Measurements from ENCODE around the gene SLIT3.
A peak's percentile ranks its signal among the peaks of the same experiment; 100 is the strongest.

Gene SLIT3

GRCh38 chr5:169015991-169016390, 284.9 kb downstream of the SLIT3 start:
- DNase-seq, result no peak

DNA sequence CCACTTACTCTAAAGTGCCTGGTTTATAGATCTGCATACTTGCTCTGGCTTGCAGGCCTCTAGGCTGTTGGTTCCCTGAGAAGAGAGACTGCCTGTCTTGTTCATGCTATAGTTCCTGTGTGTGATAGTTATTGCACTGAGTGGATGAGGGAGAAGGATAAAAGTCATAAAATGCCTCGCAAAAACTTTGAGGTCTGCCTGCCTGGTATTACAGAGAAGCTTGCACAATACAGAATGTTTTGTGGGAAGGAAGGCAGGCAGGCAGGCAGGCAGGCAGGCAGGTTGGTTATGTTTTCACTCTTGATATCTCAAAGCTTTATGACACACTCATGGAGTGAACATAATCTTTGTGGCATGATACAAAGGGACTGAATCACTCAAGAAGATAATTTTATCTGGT, 287.1 kb downstream of the SLIT3 start:
- no peak for DNase-seq

- DNase-seq, result no peak
Measured at GRCh38 chr5:169013208-169013728, 287.7 kb downstream of the SLIT3 start.

- no peak for DNase-seq
Measured at GRCh38 chr5:169012450-169012849, 288.5 kb downstream of the SLIT3 start.

DNA sequence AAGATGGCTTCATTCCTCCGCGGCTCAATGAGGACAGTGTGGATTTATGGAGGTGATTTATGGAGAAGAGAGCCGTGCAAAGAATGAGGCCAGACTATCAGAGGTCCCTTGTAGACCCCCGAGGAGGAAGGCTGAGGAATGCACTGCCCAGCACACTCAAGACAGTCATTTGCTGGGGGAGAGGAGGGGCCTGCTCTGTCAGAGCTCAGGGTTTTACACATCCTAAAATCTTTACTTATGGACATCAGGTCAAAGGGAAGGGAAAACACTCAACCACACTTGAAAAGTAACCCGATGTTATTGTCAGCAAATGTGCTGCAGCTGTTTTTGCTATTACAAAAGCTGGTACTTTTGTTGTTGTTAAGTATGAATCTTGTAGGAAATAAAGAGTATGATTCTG, 289.5 kb downstream of the SLIT3 start:
- DNase-seq, result no peak

- no peak for DNase-seq
Measured at GRCh38 chr5:169011009-169011408, 289.9 kb downstream of the SLIT3 start.

- DNase-seq, result no peak
Measured at GRCh38 chr5:169009123-169009522, 291.8 kb downstream of the SLIT3 start.

DNA sequence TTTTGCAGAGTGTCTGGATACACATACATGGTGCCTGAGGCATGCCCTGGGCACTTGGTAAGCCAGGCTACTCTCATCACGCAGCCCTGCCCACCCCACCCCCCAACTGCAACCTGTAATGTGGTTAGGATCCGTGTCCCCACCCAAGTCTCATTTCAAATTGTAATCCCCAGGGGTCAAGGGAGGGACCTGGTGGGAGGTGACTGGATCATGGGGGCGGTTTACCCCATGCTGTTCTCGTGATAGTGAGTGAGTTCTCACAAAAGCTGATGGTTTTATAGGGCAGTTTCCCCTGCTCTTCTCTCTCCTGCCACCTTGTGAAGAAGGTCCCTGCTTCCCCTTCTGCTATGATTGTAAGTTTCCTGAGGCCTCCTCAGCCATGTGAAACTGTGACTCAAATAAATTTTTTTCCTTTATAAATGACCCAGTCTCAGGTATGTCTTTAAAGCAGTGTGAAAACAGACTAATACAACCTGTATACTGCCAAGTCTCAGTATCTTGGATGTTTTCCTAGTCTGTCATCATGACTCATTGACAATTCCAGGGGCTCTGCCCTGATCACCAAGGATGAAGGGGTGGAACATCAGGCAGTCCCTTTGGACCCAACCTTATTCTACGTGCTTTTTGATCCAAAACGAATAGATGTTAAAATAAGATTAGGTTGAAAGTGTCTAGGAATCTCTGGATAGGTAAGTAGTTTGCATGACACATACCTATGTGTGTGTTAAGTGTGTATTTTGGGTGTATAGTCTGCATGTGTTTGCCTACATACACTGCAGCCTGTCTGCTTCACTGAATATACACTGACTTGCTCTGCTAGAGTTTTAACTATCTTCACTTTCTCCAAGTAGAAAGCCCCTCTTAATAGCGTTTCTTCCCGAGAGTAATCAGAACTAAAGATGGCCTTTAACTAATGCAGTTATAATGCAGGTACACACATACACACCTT, 293.8 kb downstream of the SLIT3 start:
- DNase-seq, result no peak

GRCh38 chr5:169004551-169004950, 296.4 kb downstream of the SLIT3 start:
- no peak for DNase-seq

DNA sequence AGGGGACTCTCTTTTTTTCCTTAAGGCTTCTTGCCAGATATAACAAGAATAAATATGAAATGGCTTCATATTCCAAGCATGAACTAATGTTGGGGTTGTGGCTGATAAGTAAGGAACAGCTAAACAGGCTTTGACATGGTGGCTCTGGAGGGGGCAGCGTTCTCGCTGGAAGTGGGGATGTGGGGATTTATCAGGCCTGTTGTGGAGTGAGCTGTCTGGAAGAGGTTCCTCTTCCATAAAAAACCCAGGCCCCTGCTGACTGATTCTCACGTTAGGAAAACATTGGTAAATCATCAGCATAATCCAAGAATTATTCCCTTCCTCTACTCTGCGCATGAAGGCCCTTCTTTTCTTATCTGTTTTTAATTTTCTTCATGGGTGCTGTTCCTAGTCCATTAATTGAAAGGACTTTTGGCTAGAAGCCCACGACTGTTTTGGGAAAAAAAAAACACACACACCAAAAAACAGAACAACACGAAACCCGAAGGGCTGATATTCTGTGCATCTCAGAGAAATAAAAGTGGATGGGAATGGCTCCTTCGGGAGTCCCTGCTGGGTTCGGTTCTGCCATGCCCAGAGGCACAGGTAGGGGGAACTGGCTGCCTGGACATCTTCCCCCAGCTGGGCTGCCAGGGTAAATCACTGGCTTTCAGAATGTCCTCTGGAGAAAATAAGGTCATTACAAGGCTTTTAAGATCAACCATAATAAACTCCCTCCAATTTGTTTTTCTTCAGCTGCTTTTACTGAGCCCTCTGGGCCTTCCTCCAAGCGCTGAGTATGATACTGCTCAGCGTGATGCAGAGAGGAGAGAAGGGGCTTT, 297.0 kb downstream of the SLIT3 start:
- no peak for DNase-seq

- DNase-seq, result no peak
Measured at GRCh38 chr5:169002953-169003555, 297.9 kb downstream of the SLIT3 start.

DNA sequence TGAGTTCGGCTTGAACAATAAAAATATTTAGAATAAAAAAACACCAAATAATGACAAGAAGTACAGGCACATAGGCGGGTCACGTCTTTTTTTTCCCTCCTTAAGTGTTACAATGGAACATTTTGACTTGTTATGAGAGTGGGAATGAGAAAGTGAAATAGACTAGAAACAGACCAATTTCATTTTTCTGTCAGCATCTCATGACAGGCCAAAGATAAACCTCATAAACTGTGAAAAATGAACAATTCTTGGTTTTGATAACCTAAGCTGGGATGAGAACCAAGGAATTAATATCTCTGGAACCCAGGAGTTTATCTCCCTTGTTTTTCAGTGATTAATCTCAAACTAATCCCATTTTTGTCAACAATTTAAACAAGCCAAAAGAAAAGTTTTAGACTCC, 299.5 kb downstream of the SLIT3 start:
- DNase-seq, result no peak

GRCh38 chr5:168995024-168995423, 305.9 kb downstream of the SLIT3 start:
- no peak for DNase-seq

DNA sequence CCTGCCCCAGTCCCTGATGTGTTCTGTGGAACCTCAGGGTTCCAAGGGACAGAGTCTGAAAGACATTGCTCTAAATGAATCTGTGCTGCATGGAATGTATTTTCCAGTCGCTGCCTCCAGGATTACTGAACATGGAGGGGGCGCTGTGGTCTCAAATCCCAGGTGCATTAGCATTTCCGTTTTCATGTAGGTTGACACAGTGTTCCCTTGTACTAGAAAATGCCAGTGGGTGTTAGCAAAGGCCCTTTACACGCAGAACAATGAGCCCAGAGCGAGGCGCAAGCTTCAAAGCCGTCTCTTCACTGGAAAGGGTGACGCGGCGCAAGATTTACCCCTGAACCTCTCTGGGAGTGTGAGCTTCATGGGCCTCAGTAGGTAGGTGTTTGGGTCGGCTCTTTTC, 308.3 kb downstream of the SLIT3 start:
- no peak for DNase-seq

- DNase-seq, result no peak
Measured at GRCh38 chr5:168992016-168992415, 308.9 kb downstream of the SLIT3 start.

DNA sequence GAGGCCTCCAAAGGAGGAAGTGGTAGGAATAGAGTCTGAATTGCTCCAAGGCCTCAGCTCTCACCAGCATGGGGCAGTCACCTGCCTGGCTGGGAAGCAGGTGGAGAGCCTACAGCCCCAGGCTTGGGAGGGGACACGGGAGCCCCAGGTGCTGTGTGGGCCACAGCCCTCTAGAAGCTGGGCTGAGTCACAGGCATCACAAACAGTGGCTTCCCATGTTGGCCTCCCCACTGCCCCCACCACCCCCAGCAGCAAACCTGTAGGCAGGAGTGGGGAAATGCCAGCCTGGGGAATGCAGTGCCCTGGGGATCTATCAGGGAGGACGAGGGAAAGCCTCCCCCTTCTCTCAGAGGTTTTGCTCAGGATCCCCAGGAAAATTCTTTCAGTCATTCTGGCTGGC, 309.6 kb downstream of the SLIT3 start:
- DNase-seq, result no peak

DNA sequence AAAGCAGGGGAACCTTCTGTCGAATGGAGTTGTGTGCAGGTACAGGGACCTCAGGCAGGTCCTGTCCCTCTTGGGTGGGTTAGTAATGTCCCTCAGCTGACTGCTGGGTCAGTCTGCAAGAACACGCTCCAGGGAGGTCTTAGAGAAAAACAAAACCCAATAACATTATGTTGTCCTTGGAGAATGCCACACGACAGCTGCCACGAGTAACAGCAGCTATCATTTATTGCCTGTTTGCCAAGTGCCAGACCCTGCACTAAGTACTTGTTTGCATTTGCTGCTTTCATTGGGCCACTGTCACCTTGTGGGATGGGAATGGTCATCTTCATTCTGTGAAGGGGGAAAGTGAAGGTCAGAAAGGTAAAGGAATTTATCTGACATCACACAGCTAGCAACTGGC, 310.3 kb downstream of the SLIT3 start:
- no peak for DNase-seq

DNA sequence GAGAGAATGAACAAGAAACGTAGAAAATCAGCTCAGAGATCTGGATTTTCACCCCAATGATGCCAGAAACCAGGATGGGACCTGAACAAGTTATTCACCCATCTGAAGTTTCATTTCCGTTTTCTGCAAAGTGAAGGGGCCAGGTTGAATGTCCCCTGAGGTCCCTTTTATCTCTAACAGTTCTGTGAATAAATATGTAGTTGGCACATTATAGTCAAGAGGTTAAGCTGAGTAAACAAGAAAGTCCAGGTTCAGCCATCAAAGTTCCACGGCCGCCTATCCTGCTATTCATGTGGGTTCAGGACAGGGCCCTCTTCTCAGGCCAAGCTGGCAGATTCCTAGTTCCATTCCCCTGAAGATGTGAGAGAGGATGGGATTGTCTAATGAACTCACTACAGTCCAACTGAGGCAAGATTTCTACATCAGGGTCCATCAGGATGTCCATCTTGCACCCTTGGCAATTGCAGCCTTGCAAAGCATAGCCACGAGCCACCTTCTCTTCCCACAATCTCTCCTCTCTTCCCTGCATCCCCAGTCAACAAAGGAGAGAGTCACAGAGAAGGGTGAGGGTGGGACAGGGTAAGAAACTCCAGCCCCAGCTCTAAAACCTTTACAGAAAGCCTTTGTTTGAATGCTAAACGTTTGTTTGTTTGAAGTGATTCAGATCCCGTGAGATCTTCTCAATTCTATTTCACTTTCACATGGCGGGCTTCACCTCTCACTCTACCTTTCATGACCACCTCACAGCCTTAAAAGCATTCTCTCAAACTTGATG, 311.0 kb downstream of the SLIT3 start:
- DNase-seq, result no peak

DNA sequence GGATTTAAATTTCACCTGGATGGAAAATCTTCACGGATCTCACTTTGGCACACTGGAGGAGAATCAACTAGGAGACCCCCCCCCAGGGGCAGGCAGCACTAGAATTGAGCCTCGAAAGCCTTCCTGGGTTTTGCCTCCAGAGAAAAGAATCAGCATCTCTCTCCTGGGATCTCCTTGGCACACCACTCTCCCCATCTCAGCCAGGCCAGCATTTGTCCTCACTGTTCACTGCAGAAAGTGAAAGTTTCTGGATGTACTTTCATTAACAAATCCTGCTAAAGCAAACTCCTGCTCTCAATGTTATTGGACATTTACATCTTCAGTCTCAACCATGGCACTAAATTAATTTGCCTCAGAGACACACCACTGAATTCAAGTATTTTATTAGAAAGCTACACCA, 312.2 kb downstream of the SLIT3 start:
- DNase-seq, result no peak

GRCh38 chr5:168987543-168988300, 313.2 kb downstream of the SLIT3 start:
- DNase-seq, result peak; percentile 85

DNA sequence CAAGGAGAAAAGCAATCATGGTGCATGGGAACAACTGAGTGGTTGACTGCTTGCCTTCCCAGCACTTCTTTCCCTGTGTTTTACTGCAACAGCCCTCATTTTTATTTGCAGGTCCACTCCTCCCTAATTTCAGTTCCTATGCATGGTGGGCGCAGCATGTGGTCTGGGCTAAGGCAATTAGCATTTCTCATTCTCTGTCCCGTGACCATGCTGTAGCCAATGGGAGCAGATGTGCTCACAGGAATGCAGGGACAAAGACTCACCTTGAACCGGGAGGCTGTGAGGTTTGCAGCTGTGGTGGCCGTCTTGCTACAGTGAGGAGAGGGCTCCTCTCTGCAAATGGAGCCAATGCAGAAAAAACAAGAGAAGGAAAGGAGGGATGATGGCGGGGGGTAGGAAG, 315.5 kb downstream of the SLIT3 start:
- no peak for DNase-seq

Measured in right forelimb (tissue), 1 donor.